Smooth muscle cell (in vitro differentiated cells): ENCODE measurements around the gene PJA1. TPM values are rescaled to one million over a fixed set of nuclear protein-coding genes. Genes with fewer than 3 reads are reported as not detected.

Experiments used
- DNase-seq: peaks from one replicate; lab custom pipeline; 2025; ENCODE audit not compliant: unreplicated experiment; lab: John Stamatoyannopoulos, UW
- H2AFZ ChIP-seq: fragments of 200-600 bp; sonication (generic); 2 replicates; pipeline ENCODE4 v1.6.0; 2016; ENCODE audit warnings: antibody characterized with exemption, low read depth, mild to moderate bottlenecking
- H3F3A ChIP-seq: fragments of 200-600 bp; sonication (generic); 2 replicates; pipeline ENCODE4 v1.6.0; 2017; ENCODE audit warnings: antibody characterized with exemption, low read depth
- H3K27ac ChIP-seq: fragments of 200-600 bp; sonication (generic); 2 replicates; pipeline ENCODE4 v1.5.1; 2016; ENCODE audit warnings: low read depth, mild to moderate bottlenecking
- H3K27me3 ChIP-seq: fragments of 200-600 bp; sonication (generic); 2 replicates; pipeline ENCODE4 v1.6.1; 2016; ENCODE audit warnings: low read depth, mild to moderate bottlenecking
- H3K36me3 ChIP-seq: fragments of 200-600 bp; sonication (generic); 2 replicates; pipeline ENCODE4 v1.5.1; 2016; ENCODE audit warnings: low read depth
- H3K4me1 ChIP-seq: fragments of 200-600 bp; sonication (generic); 2 replicates; pipeline ENCODE4 v1.5.1; 2016; ENCODE audit warnings: low read depth
- H3K4me2 ChIP-seq: fragments of 200-600 bp; sonication (generic); 2 replicates; pipeline ENCODE4 v1.6.0; 2016; ENCODE audit warnings: mild to moderate bottlenecking
- H3K4me3 ChIP-seq: fragments of 200-600 bp; sonication (generic); 2 replicates; pipeline ENCODE4 v1.5.1; 2016; ENCODE audit warnings: mild to moderate bottlenecking
- H3K79me2 ChIP-seq: fragments of 200-600 bp; sonication (generic); 2 replicates; pipeline ENCODE4 v1.6.0; 2016; ENCODE audit warnings: low read depth, mild to moderate bottlenecking
- H3K9ac ChIP-seq: fragments of 200-600 bp; sonication (generic); 2 replicates; pipeline ENCODE4 v1.6.0; 2016; ENCODE audit warnings: low read depth
- H3K9me3 ChIP-seq: fragments of 200-600 bp; sonication (generic); replicated peaks from 2 replicates; pipeline ENCODE4 v1.5.1; 2016; ENCODE audit warnings: low read depth
- H4K20me1 ChIP-seq: fragments of 200-600 bp; sonication (generic); 2 replicates; pipeline ENCODE4 v1.6.0; 2016; ENCODE audit warnings: low read depth
- CTCF ChIP-seq: fragments of 200-600 bp; sonication (generic); IDR thresholded peaks from 2 replicates; pipeline ENCODE4 v1.5.1; 2017; ENCODE audit warnings: borderline replicate concordance, mild to moderate bottlenecking, antibody characterized with exemption; ENCODE audit not compliant: insufficient read depth, poor library complexity, severe bottlenecking
- whole genome bisulfite sequencing: methylation state at CpG from one replicate; pipeline ENCODE4 v1.1.7; 2016; ENCODE audit warnings: low lambda C conversion rate; 5-methylcytosine and 5-hydroxymethylcytosine counted together
- polyA plus RNA-seq: library from polyadenylated mRNA; unstranded; fragments of >200 nt; fragmentation: Nextera tagmentation; extraction: Ambion mirVana; gene quantifications from 2 replicates; pipeline ENCODE4 v1.2.1, GENCODE V29; 2016
- total RNA-seq: library from RNA; depleted of rRNA; stranded (reverse); fragments of >200 nt; gene quantifications from 2 replicates; pipeline ENCODE4 v1.2.3, GENCODE V29; 2014

Gene PJA1
- total and polyA plus RNA-seq, 2 experiments from 2014 or later, result 30.6 to 53.4 TPM

DNA sequence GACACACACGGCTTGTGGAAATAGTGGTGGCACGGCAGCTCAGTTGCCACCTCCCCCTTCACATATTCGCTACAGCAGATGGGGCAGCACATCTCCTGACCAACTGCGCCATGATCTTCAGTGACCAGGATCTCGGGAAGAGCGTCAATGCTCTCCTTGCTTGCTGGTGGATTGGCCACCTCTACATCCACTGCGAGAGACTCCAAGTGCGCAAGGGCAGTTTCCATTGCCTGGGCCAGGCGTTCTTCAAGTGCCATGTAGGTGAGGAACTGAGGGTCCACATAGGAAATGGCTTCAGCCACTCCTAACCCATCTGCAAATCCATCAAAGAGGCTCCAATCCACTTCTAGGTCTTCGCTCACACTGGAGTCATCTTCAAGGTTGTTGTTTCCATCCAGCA is 3.9 kb downstream of the PJA1 start:
- no peak overlapping the region for H3K9ac ChIP-seq
- no peak for TF ChIP-seq CTCF
- H3K4me3 ChIP-seq, result no peak overlapping the region
- no peaks in the 10 kb centered on the region for H3K4me1 ChIP-seq
- H3K27me3 ChIP-seq, result no peaks in the 10 kb centered on the region
- H3K79me2 ChIP-seq, result no peaks in the 10 kb centered on the region
- peaks cover 47% of the 10 kb centered on the region for H4K20me1 ChIP-seq
- H3K27ac ChIP-seq, result no peak overlapping the region
- WGBS, result 91% methylated on average over 10 of the region's 10 CpGs
- H3K36me3 ChIP-seq, result no peaks in the 10 kb centered on the region
- no peak for DNase-seq
- no peaks in the 10 kb centered on the region for H3K9me3 ChIP-seq
- H3F3A ChIP-seq, result no peaks in the 10 kb centered on the region
- no peak overlapping the region for H2AFZ ChIP-seq
- no peak overlapping the region for H3K4me2 ChIP-seq

GRCh38 chrX:69158166-69158980 is 6.9 kb downstream of the PJA1 start:
- no peaks in the 10 kb centered on the region for H3K4me1 ChIP-seq
- no peak overlapping the region for H3K9ac ChIP-seq
- H4K20me1 ChIP-seq, result peaks cover 37% of the 10 kb centered on the region
- H3K27ac ChIP-seq, result no peak overlapping the region
- H3K9me3 ChIP-seq, result no peaks in the 10 kb centered on the region
- 71% methylated on average over 13 of the region's 13 CpGs for WGBS
- H3K79me2 ChIP-seq, result no peaks in the 10 kb centered on the region
- H2AFZ ChIP-seq, result no peak overlapping the region
- DNase-seq, result no peak
- H3K27me3 ChIP-seq, result no peaks in the 10 kb centered on the region
- H3F3A ChIP-seq, result no peaks in the 10 kb centered on the region
- peak; percentile 48 for TF ChIP-seq CTCF
- no peak overlapping the region for H3K4me2 ChIP-seq
- H3K36me3 ChIP-seq, result no peaks in the 10 kb centered on the region
- H3K4me3 ChIP-seq, result no peak overlapping the region

GRCh38 chrX:69156638-69157037 is 8.6 kb downstream of the PJA1 start:
- Histone ChIP-seq H3K27me3 (no peaks in the 10 kb centered on the region), H3K79me2 (no peaks in the 10 kb centered on the region), H3K4me2 (no peak overlapping the region), H3K27ac (no peak overlapping the region), H2AFZ (no peak overlapping the region), H3K36me3 (no peaks in the 10 kb centered on the region), H4K20me1 (peaks cover 20% of the 10 kb centered on the region), H3F3A (no peaks in the 10 kb centered on the region), H3K9me3 (no peaks in the 10 kb centered on the region), H3K9ac (no peak overlapping the region), H3K4me1 (no peaks in the 10 kb centered on the region), H3K4me3 (no peak overlapping the region)
- WGBS, result 83% methylated on average over 5 of the region's 5 CpGs
- TF ChIP-seq CTCF, result no peak
- DNase-seq, result no peak
